Neural cell (in vitro differentiated cells): ENCODE measurements around the gene GPR27. TPM values are rescaled to one million over a fixed set of nuclear protein-coding genes. Genes with fewer than 3 reads are reported as not detected.

Experiments used
- H2AFZ ChIP-seq: fragments of 200-600, 300-800 bp; sonication (generic), shearing (Covaris generic); 2 replicates; pipeline ENCODE4 v1.6.0; 2014; ENCODE audit warnings: low read depth, mild to moderate bottlenecking, antibody characterized with exemption, low read length, moderate library complexity
- H3F3A ChIP-seq: fragments of 200-600 bp; shearing (Covaris generic); 2 replicates; pipeline ENCODE4 v1.6.1; 2016; ENCODE audit warnings: mild to moderate bottlenecking, moderate library complexity, mixed read lengths, antibody characterized with exemption, low read length; ENCODE audit not compliant: insufficient read depth, poor library complexity, severe bottlenecking
- H3K27ac ChIP-seq: fragments of 200-600, 300-800 bp; sonication (generic), shearing (Covaris generic); 2 replicates; pipeline ENCODE4 v1.5.1; 2014; ENCODE audit warnings: mild to moderate bottlenecking, low read length, moderate library complexity
- H3K27me3 ChIP-seq: fragments of 300-800, 200-600 bp; sonication (generic), shearing (Covaris generic); 2 replicates; pipeline ENCODE4 v1.6.0; 2014; ENCODE audit warnings: mild to moderate bottlenecking, low read depth, low read length, moderate library complexity; ENCODE audit not compliant: insufficient read depth
- H3K36me3 ChIP-seq: fragments of 300-800, 200-600 bp; sonication (generic), shearing (Covaris generic); 2 replicates; pipeline ENCODE4 v1.5.1; 2014; ENCODE audit warnings: mild to moderate bottlenecking, antibody characterized with exemption, low read length, moderate library complexity; ENCODE audit not compliant: insufficient read depth
- H3K4me2 ChIP-seq: fragments of 300-800, 200-600 bp; sonication (generic), shearing (Covaris generic); 2 replicates; pipeline ENCODE4 v1.6.0; 2014; ENCODE audit warnings: mild to moderate bottlenecking, low read length
- H3K4me3 ChIP-seq: fragments of 300-800, 200-600 bp; sonication (generic), shearing (Covaris generic); 2 replicates; pipeline ENCODE4 v1.5.1; 2014; ENCODE audit warnings: mild to moderate bottlenecking, low read length, moderate library complexity
- H3K79me2 ChIP-seq: fragments of 200-600 bp; shearing (Covaris generic); replicated peaks from 2 replicates; pipeline ENCODE4 v1.6.0; 2014; ENCODE audit warnings: mild to moderate bottlenecking, low read length, moderate library complexity; ENCODE audit not compliant: insufficient read depth
- H3K9ac ChIP-seq: fragments of 300-800, 200-600 bp; sonication (generic), shearing (Covaris generic); 2 replicates; pipeline ENCODE4 v1.6.1; 2016; ENCODE audit warnings: mild to moderate bottlenecking, low read length, mixed read lengths
- H3K9me2 ChIP-seq: fragments of 200-600 bp; shearing (Covaris generic); 2 replicates; pipeline ENCODE4 v1.6.1; 2016; ENCODE audit warnings: mild to moderate bottlenecking, low read length, mixed read lengths; ENCODE audit not compliant: insufficient read depth
- H3K9me3 ChIP-seq: fragments of 200-600, 300-800 bp; sonication (generic), shearing (Covaris generic); 2 replicates; pipeline ENCODE4 v1.6.1; 2016; ENCODE audit warnings: mild to moderate bottlenecking, mixed run types, low read length, moderate library complexity, mixed read lengths
- H4K20me1 ChIP-seq: fragments of 200-600 bp; shearing (Covaris generic); 2 replicates; pipeline ENCODE4 v1.6.1; 2016; ENCODE audit warnings: mild to moderate bottlenecking, mixed run types; ENCODE audit not compliant: insufficient read depth
- EP300 ChIP-seq: fragments of 450-650 bp; conservative IDR thresholded peaks from 2 replicates; pipeline ENCODE4 v1.6.1; 2014; ENCODE audit warnings: antibody characterized with exemption, mild to moderate bottlenecking, moderate library complexity; ENCODE audit not compliant: poor library complexity, severe bottlenecking
- EZH2 ChIP-seq: fragments of 200-600, 300-800 bp; shearing (Covaris generic), sonication (generic); IDR thresholded peaks from 2 replicates; pipeline ENCODE4 v1.6.1; 2014; ENCODE audit warnings: antibody characterized with exemption, low read length, borderline replicate concordance, mild to moderate bottlenecking; ENCODE audit not compliant: insufficient read depth, poor library complexity, severe bottlenecking
- MXI1 ChIP-seq: fragments of 450-650 bp; conservative IDR thresholded peaks from 2 replicates; pipeline ENCODE4 v1.6.1; 2014; ENCODE audit warnings: antibody characterized with exemption, mild to moderate bottlenecking; ENCODE audit not compliant: poor library complexity, severe bottlenecking
- POLR2AphosphoS5 ChIP-seq: IDR thresholded peaks from 2 replicates; pipeline ENCODE4 v1.6.1; 2012
- RAD21 ChIP-seq: fragments of 450-650 bp; conservative IDR thresholded peaks from 2 replicates; pipeline ENCODE4 v1.6.1; 2014; ENCODE audit warnings: antibody characterized with exemption, mild to moderate bottlenecking, moderate library complexity
- SMC3 ChIP-seq: fragments of 450-650 bp; conservative IDR thresholded peaks from 2 replicates; pipeline ENCODE4 v1.6.1; 2014; ENCODE audit warnings: antibody characterized with exemption, mild to moderate bottlenecking, moderate library complexity; ENCODE audit not compliant: poor library complexity
- TAF1 ChIP-seq: IDR thresholded peaks from 2 replicates; pipeline ENCODE4 v1.6.1; 2012; ENCODE audit warnings: low read depth
- polyA plus RNA-seq: library from polyadenylated mRNA; depleted of rRNA; stranded (reverse); fragments of >200 nt; gene quantifications from 2 replicates; pipeline ENCODE4 v1.2.3, GENCODE V29; 2014
- TF ChIP-seq, protein P1 (sequence below): fragments of 450-650 bp; IDR thresholded peaks from 2 replicates; pipeline ENCODE4 v1.5.1; 2014; ENCODE audit warnings: antibody characterized with exemption, mild to moderate bottlenecking, moderate library complexity; ENCODE audit not compliant: poor library complexity, severe bottlenecking
- TF ChIP-seq, protein P2 (sequence below): IDR thresholded peaks from 2 replicates; pipeline ENCODE4 v1.6.1; 2012; ENCODE audit warnings: borderline replicate concordance

GPR27 gene
- polyA plus RNA-seq, 1 donor from 2014 or later: 69.4 TPM

DNA sequence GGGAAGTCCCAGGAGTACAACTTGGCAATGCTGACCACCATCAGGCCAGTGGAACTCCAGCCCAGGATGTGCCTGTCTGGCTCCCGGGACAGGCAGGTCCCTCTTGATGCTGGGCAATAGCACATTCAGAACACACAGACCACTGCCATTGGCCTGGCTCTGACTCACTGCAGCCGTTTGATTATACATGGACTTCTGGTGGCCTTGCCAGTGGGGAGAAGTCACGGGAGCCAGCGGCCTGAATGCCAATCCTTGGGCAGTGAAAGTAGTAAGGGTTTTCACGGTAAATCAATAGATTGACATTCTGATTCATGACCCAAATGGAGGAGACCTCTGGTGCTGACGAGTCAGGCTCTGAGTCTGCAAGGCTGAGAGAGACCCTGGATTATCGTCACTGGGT, 43.8 kb downstream of the GPR27 start:
- Histone ChIP-seq H3K27ac (no peak overlapping the region), H3K4me3 (no peak overlapping the region), H4K20me1 (no peaks in the 10 kb centered on the region), H3K36me3 (no peaks in the 10 kb centered on the region), H3K9me2 (no peaks in the 10 kb centered on the region), H2AFZ (no peak overlapping the region), H3F3A (no peaks in the 10 kb centered on the region), H3K9ac (no peak overlapping the region), H3K4me2 (no peak overlapping the region), H3K79me2 (no peaks in the 10 kb centered on the region), H3K27me3 (no peaks in the 10 kb centered on the region), H3K9me3 (no peaks in the 10 kb centered on the region)
- TF ChIP-seq, protein P1, sequence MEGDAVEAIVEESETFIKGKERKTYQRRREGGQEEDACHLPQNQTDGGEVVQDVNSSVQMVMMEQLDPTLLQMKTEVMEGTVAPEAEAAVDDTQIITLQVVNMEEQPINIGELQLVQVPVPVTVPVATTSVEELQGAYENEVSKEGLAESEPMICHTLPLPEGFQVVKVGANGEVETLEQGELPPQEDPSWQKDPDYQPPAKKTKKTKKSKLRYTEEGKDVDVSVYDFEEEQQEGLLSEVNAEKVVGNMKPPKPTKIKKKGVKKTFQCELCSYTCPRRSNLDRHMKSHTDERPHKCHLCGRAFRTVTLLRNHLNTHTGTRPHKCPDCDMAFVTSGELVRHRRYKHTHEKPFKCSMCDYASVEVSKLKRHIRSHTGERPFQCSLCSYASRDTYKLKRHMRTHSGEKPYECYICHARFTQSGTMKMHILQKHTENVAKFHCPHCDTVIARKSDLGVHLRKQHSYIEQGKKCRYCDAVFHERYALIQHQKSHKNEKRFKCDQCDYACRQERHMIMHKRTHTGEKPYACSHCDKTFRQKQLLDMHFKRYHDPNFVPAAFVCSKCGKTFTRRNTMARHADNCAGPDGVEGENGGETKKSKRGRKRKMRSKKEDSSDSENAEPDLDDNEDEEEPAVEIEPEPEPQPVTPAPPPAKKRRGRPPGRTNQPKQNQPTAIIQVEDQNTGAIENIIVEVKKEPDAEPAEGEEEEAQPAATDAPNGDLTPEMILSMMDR: no peak
- TF ChIP-seq EP300: no peak
- TF ChIP-seq, protein P2, sequence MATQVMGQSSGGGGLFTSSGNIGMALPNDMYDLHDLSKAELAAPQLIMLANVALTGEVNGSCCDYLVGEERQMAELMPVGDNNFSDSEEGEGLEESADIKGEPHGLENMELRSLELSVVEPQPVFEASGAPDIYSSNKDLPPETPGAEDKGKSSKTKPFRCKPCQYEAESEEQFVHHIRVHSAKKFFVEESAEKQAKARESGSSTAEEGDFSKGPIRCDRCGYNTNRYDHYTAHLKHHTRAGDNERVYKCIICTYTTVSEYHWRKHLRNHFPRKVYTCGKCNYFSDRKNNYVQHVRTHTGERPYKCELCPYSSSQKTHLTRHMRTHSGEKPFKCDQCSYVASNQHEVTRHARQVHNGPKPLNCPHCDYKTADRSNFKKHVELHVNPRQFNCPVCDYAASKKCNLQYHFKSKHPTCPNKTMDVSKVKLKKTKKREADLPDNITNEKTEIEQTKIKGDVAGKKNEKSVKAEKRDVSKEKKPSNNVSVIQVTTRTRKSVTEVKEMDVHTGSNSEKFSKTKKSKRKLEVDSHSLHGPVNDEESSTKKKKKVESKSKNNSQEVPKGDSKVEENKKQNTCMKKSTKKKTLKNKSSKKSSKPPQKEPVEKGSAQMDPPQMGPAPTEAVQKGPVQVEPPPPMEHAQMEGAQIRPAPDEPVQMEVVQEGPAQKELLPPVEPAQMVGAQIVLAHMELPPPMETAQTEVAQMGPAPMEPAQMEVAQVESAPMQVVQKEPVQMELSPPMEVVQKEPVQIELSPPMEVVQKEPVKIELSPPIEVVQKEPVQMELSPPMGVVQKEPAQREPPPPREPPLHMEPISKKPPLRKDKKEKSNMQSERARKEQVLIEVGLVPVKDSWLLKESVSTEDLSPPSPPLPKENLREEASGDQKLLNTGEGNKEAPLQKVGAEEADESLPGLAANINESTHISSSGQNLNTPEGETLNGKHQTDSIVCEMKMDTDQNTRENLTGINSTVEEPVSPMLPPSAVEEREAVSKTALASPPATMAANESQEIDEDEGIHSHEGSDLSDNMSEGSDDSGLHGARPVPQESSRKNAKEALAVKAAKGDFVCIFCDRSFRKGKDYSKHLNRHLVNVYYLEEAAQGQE: no peak
- TF ChIP-seq POLR2AphosphoS5: no peak
- no peak for TF ChIP-seq SMC3
- TF ChIP-seq RAD21: no peak
- no peak for TF ChIP-seq TAF1

DNA sequence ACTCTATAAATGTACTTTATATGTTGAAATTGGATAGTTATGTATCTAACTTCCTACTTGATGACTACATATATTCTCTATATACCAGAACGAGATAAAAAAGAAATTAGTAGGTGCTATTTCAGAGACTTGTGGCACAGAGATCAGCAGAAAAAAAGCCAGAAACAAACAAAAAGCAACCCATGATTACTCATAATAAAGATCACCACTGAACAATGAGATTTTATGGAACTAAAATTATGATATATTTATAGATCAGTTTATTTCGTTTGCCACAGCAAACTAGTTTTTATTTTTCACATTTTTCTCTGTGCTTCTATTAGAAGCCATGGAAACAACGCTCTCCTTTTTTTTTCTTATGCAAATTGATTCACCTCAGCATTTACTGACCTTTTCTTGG, 46.4 kb downstream of the GPR27 start:
- Histone ChIP-seq H3K79me2 (no peaks in the 10 kb centered on the region), H3K4me3 (no peak overlapping the region), H3K9me2 (no peaks in the 10 kb centered on the region), H3K4me2 (no peak overlapping the region), H3F3A (no peaks in the 10 kb centered on the region), H3K36me3 (no peaks in the 10 kb centered on the region), H3K9ac (no peak overlapping the region), H3K27ac (no peak overlapping the region), H4K20me1 (no peaks in the 10 kb centered on the region), H3K9me3 (no peaks in the 10 kb centered on the region), H2AFZ (no peak overlapping the region), H3K27me3 (no peaks in the 10 kb centered on the region)
- TF ChIP-seq, protein P1: no peak
- TF ChIP-seq EZH2 (no peak), POLR2AphosphoS5 (no peak), SMC3 (no peak), MXI1 (no peak), EP300 (no peak), TAF1 (no peak), RAD21 (no peak)
- TF ChIP-seq, protein P2: no peak
